ENCODE data around the gene ABCB9. TPM values are rescaled to one million over a fixed set of nuclear protein-coding genes. Genes with fewer than 3 reads are reported as not detected.

The ABCB9 gene
- total RNA-seq, 1 donor from 2014 or later = 1.9 TPM

DNA sequence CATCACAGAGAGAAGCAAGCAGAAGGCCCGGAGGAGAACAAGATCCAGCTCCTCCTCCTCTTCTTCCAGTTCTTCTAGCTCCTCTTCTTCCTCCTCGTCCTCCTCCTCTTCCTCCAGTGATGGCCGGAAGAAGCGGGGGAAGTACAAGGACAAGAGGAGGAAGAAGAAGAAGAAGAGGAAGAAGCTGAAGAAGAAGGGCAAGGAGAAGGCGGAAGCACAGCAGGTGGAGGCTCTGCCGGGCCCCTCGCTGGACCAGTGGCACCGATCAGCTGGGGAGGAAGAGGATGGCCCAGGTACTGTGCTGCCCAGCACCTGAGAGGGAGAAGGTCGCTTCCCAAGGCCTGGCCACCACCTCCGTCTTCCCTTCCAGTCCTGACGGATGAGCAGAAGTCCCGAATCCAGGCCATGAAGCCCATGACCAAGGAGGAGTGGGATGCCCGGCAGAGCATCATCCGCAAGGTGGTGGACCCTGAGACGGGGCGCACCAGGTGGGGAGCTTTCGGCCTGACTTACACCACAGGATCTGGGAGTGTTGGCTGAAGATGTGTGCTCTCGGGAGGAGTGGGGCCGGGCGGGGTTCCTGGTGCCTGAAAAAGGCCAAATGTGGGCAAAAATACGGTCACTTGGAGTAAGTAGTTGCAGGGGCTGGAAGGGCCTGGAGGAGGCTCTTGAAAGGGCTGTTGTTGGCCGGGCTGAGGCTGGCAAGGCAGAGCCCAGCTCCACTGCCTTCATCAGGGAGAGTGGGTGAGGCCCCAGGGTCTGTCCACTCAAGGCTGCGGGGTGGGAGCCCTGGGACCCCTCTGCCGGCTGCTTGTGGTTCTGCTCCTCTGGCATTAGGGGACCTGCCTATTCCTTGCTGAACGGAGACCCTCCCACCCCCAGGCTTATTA is 15.6 kb upstream of the ABCB9 start:
- H3K36me3 Mint-ChIP-seq = peaks cover 4% of the 10 kb centered on the region
- no peak overlapping the region for H3K27ac Mint-ChIP-seq
- peaks cover 47% of the 10 kb centered on the region for H3K4me1 Mint-ChIP-seq
- TF ChIP-seq EZH2phosphoT487 (IDR thresholded peaks at IDR 0.05) (no peak), EZH2 (IDR thresholded peaks at IDR 0.05) (no peak)
- TF ChIP-seq, protein P1, sequence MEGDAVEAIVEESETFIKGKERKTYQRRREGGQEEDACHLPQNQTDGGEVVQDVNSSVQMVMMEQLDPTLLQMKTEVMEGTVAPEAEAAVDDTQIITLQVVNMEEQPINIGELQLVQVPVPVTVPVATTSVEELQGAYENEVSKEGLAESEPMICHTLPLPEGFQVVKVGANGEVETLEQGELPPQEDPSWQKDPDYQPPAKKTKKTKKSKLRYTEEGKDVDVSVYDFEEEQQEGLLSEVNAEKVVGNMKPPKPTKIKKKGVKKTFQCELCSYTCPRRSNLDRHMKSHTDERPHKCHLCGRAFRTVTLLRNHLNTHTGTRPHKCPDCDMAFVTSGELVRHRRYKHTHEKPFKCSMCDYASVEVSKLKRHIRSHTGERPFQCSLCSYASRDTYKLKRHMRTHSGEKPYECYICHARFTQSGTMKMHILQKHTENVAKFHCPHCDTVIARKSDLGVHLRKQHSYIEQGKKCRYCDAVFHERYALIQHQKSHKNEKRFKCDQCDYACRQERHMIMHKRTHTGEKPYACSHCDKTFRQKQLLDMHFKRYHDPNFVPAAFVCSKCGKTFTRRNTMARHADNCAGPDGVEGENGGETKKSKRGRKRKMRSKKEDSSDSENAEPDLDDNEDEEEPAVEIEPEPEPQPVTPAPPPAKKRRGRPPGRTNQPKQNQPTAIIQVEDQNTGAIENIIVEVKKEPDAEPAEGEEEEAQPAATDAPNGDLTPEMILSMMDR (IDR thresholded peaks at IDR 0.05) = no peak
- Histone ChIP-seq H3K4me3 (peak overlapping the region; percentile 92), H3K79me2 (ENCODE audit: low read depth) (peaks cover 28% of the 10 kb centered on the region), H3K27me3 (no peaks in the 10 kb centered on the region), H3K4me1 (peaks cover 13% of the 10 kb centered on the region), H3K9me3 (ENCODE audit: low read depth) (no peaks in the 10 kb centered on the region), H3K27ac (no peak overlapping the region), H3K4me2 (peak overlapping the region; percentile 95), H3F3A (ENCODE audit: low read depth) (no peaks in the 10 kb centered on the region), H3K36me3 (no peaks in the 10 kb centered on the region), H2AFZ (replicated peaks) (no peak overlapping the region), H3K9ac (peak overlapping the region; percentile 80), H4K20me1 (ENCODE audit: low read depth) (peaks cover 20% of the 10 kb centered on the region)
- H3K4me3 Mint-ChIP-seq = peak overlapping the region; percentile 91
- no peak for DNase-seq (ENCODE audit: low spot score)
- H3K9me3 Mint-ChIP-seq = no peaks in the 10 kb centered on the region
- H3K27me3 Mint-ChIP-seq (ENCODE audit: insufficient read depth, low read depth) = peaks cover 1% of the 10 kb centered on the region

DNA sequence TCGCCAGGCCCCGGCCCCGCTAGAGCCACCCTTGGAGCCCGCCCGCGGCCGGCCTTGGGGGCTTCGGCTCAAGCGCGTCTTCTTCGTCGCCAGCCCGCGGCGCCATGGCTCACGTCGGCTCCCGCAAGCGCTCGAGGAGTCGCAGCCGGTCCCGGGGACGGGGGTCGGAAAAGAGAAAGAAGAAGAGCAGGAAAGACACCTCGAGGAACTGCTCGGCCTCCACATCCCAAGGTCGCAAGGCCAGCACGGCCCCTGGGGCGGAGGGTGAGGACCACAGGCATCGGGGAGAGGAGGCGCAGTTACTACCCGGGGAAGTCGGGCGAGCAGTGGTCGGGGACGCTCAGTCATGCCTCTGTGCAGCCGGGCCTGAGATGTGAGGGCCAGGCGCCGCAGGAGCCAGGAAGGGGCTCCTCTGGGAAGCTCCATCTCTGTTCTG is 14.8 kb upstream of the ABCB9 start:
- H3F3A ChIP-seq (ENCODE audit: low read depth) = no peaks in the 10 kb centered on the region
- Mint-ChIP-seq H3K27me3 (ENCODE audit: insufficient read depth, low read depth) (no peaks in the 10 kb centered on the region), H3K27ac (no peak overlapping the region), H3K4me3 (peak overlapping the region; percentile 91), H3K36me3 (peaks cover 4% of the 10 kb centered on the region), H3K4me1 (peaks cover 50% of the 10 kb centered on the region), H3K9me3 (no peaks in the 10 kb centered on the region)
- peaks cover 14% of the 10 kb centered on the region for H3K4me1 ChIP-seq
- peak overlapping the region; percentile 80 for H3K9ac ChIP-seq
- peak overlapping the region; percentile 95 for H3K4me2 ChIP-seq
- no peaks in the 10 kb centered on the region for H3K9me3 ChIP-seq (ENCODE audit: low read depth)
- peaks cover 20% of the 10 kb centered on the region for H4K20me1 ChIP-seq (ENCODE audit: low read depth)
- H3K4me3 ChIP-seq = peak overlapping the region; percentile 92
- peak overlapping the region; percentile 86 for H2AFZ ChIP-seq (replicated peaks)
- peak; percentile 67 for DNase-seq (ENCODE audit: low spot score)
- H3K79me2 ChIP-seq (ENCODE audit: low read depth) = peaks cover 34% of the 10 kb centered on the region
- no peak for TF ChIP-seq EZH2phosphoT487 (IDR thresholded peaks at IDR 0.05)
- no peak for TF ChIP-seq EZH2 (IDR thresholded peaks at IDR 0.05)
- TF ChIP-seq, protein P1 (IDR thresholded peaks at IDR 0.05) = no peak
- H3K36me3 ChIP-seq = no peaks in the 10 kb centered on the region
- H3K27ac ChIP-seq = no peak overlapping the region
- no peaks in the 10 kb centered on the region for H3K27me3 ChIP-seq

DNA sequence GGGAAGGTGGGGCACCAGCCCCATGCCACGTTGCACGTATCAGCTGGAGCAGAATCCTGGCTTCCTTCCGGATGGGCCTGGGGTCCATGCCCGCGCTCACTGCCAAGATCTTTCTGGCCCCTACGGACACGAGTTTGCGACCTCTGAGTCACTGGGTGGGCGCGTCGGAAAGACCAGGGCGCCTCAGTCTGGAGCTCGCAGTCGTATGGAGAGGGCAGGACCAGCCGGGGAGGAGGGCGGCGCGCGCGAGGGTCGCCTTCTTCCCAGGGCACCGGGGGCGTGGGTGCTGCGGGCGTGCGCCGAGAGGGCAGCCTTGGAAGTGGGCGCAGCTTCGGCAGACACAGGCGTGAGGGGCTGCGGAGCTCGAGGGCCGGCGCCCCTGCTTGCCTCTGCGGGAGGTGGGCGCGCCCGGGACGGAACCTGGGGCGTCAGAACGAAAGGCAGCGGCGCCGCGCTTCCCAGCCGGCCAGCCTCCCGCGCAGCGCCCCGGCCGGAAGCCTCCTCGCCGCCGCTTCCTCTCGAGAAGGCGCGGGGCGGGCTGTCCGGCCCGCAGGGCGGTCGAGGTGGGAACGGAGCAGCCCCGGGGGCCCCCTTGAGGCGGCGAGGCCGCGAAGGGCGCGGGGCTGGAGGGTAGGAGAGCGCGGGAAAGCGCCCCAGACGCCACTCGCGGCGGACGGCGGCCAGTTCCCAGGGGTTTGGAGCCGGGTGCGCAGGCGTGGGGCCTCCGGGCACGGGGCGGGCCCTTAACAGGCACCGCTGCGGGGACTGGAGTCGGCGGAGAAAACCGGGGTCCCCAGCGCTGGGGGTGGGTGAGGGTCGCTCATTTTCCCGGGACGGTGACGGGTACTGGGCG is 14.1 kb upstream of the ABCB9 start, which contains the start of gene ARL6IP4:
ARL6IP4 (plus strand) TSS at position 499 of the 853 bp plus-strand sequence. CDS start 459 bp downstream, outside the sequence.
- H4K20me1 ChIP-seq (ENCODE audit: low read depth) = peaks cover 20% of the 10 kb centered on the region
- H3K27me3 ChIP-seq = no peaks in the 10 kb centered on the region
- peak within 1 kb of the TSS; percentile 97 for H3K27ac Mint-ChIP-seq
- TF ChIP-seq, protein P1 (IDR thresholded peaks at IDR 0.05) = peak; percentile 25
- no peak for TF ChIP-seq EZH2 (IDR thresholded peaks at IDR 0.05)
- TF ChIP-seq EZH2phosphoT487 (IDR thresholded peaks at IDR 0.05) = no peak
- H3K4me1 ChIP-seq = peaks cover 18% of the 10 kb centered on the region
- peak within 1 kb of the TSS; percentile 92 for H3K4me3 ChIP-seq
- H2AFZ ChIP-seq (replicated peaks) = peak within 1 kb of the TSS; percentile 86
- peaks cover 55% of the 10 kb centered on the region for H3K4me1 Mint-ChIP-seq
- peaks cover 4% of the 10 kb centered on the region for H3K36me3 Mint-ChIP-seq
- peak within 1 kb of the TSS; percentile 94 for H3K4me3 Mint-ChIP-seq
- no peaks in the 10 kb centered on the region for H3K36me3 ChIP-seq
- no peak within 1 kb of the TSS for H3K27ac ChIP-seq
- peaks cover 40% of the 10 kb centered on the region for H3K79me2 ChIP-seq (ENCODE audit: low read depth)
- H3K9me3 ChIP-seq (ENCODE audit: low read depth) = no peaks in the 10 kb centered on the region
- H3K9ac ChIP-seq = peak within 1 kb of the TSS; percentile 80
- DNase-seq (ENCODE audit: low spot score) = peak; percentile 80
- no peaks in the 10 kb centered on the region for H3K9me3 Mint-ChIP-seq
- H3K27me3 Mint-ChIP-seq (ENCODE audit: insufficient read depth, low read depth) = no peaks in the 10 kb centered on the region
- H3K4me2 ChIP-seq = peak within 1 kb of the TSS; percentile 95
- H3F3A ChIP-seq (ENCODE audit: low read depth) = no peaks in the 10 kb centered on the region

Data from neural progenitor cell (in vitro differentiated cells).